Left lung (tissue), 10 donors: ENCODE measurements around the gene DEPDC5. TPM values are rescaled to one million over a fixed set of nuclear protein-coding genes. Genes with fewer than 3 reads are reported as not detected.

Experiments
- ATAC-seq: fragments of 200-7000 bp; cut with Tn5 transposase; one replicate; pipeline ENCODE4 v1.9.1; 2020; ENCODE audit warnings: moderate library complexity
- DNase-seq, 4 donors: peaks; one replicate each; pipeline ENCODE4 v3.0.0-alpha.2; 2013 to 2020
- H3K27ac ChIP-seq, 2 donors: fragments of 200-600 bp; sonication (generic) in 1 of 2; one replicate each; pipeline versions ENCODE4 v1.5.0 to v1.8.0; 2020 to 2021
- H3K27me3 ChIP-seq, 2 donors: fragments of 200-600 bp; sonication (generic) in 1 of 2; one replicate each; pipeline versions ENCODE4 v1.5.0 to v1.8.0; 2020 to 2021
- H3K36me3 ChIP-seq, 2 donors: fragments of 200-600 bp; sonication (generic) in 1 of 2; one replicate each; pipeline versions ENCODE4 v1.5.0 to v1.8.0; 2020 to 2021
- H3K4me1 ChIP-seq, 2 donors: fragments of 200-600 bp; one replicate each; pipeline ENCODE4 v1.8.0; 2021
- H3K4me3 ChIP-seq, 2 donors: fragments of 200-600 bp; sonication (generic) in 1 of 2; one replicate each; pipeline versions ENCODE4 v1.5.0 to v1.8.0; 2020 to 2021; ENCODE audit warnings: mild to moderate bottlenecking in 1 of 2
- H3K9me3 ChIP-seq, 2 donors: fragments of 200-600 bp; sonication (generic) in 1 of 2; one replicate each; pipeline versions ENCODE4 v1.5.0 to v1.8.0; 2020 to 2021
- CTCF ChIP-seq, 2 donors: fragments of 200-600 bp; sonication (generic) in 1 of 2; IDR thresholded peaks; one replicate each; pipeline versions ENCODE4 v1.5.0 to v1.8.0; 2021; ENCODE audit warnings: antibody characterized with exemption in 2 of 2
- intact Hi-C, 2 donors: fragments of 100-400 bp; cut with DNase I; formaldehyde crosslinking; loops; one replicate each; pipeline versions ENCODE4 v1.11.2 to v1.14.2; 2022
- polyA plus RNA-seq, 6 donors: library from polyadenylated mRNA; unstranded; fragments of 120-200 nt; gene quantifications; one replicate each; pipeline ENCODE4 v1.2.1, GENCODE V29; 2013; ENCODE audit not compliant: insufficient read length in 6 of 6
- total RNA-seq, 2 donors: library from RNA; stranded (reverse); fragmentation: NEBNext Ultra II Directional; extraction: Animal tissue kit (Norgen Biotek cat#: 25700); gene quantifications; one replicate each; pipeline ENCODE4 v1.2.1, GENCODE V29; 2021
- donor health status: DM: no; HTN: yes; CAD: no.
- donor health status: DM: no; HTN: no; CAD: no.

The DEPDC5 gene
- total and polyA plus RNA-seq, 8 donors, result 14.9 to 31.1 (median 18.0) TPM

GRCh38 chr22:31925056-31925455 is 171.2 kb downstream of the DEPDC5 start:
- no peak for TF ChIP-seq CTCF (IDR thresholded peaks at IDR 0.05)
- Histone ChIP-seq H3K36me3 (no peaks in the 10 kb centered on the region), H3K4me1 (peaks cover 0 to 36% of the 10 kb centered on the region in 2 donors), H3K27ac (no peak overlapping the region), H3K4me3 (no peak overlapping the region), H3K9me3 (no peaks in the 10 kb centered on the region), H3K27me3 (no peaks in the 10 kb centered on the region)
- DNase-seq (no peak), ATAC-seq (no peak)
- intact Hi-C loops, result no loop called here

GRCh38 chr22:31926024-31926423 is 172.2 kb downstream of the DEPDC5 start:
- intact Hi-C loops, result no loop called here

GRCh38 chr22:31926969-31927368 is 173.2 kb downstream of the DEPDC5 start:
- Histone ChIP-seq H3K36me3 (no peaks in the 10 kb centered on the region), H3K9me3 (no peaks in the 10 kb centered on the region), H3K27me3 (no peaks in the 10 kb centered on the region), H3K27ac (no peak overlapping the region), H3K4me1 (peaks cover 0 to 22% of the 10 kb centered on the region in 2 donors), H3K4me3 (no peak overlapping the region)
- ATAC-seq (no peak), DNase-seq (no peak)
- TF ChIP-seq CTCF (IDR thresholded peaks at IDR 0.05), result no peak
- intact Hi-C loops, result no loop called here

More at GRCh38 chr22:31926024-31926423, 172.2 kb downstream of the DEPDC5 start:
- ATAC-seq (no peak), DNase-seq (no peak)
- H3K4me3 ChIP-seq, result no peak overlapping the region
- H3K9me3 ChIP-seq, result no peaks in the 10 kb centered on the region
- H3K27me3 ChIP-seq, result no peaks in the 10 kb centered on the region
- H3K4me1 ChIP-seq, result peaks cover 0 to 31% of the 10 kb centered on the region in 2 donors
- H3K27ac ChIP-seq, result no peak overlapping the region
- no peaks in the 10 kb centered on the region for H3K36me3 ChIP-seq
- TF ChIP-seq CTCF (IDR thresholded peaks at IDR 0.05), result no peak

- ATAC-seq (no peak), DNase-seq (no peak)
- H3K27ac ChIP-seq, result no peak overlapping the region
- no peaks in the 10 kb centered on the region for H3K9me3 ChIP-seq
- H3K4me1 ChIP-seq, result peaks cover 0 to 16% of the 10 kb centered on the region in 2 donors
- no peak overlapping the region for H3K4me3 ChIP-seq
- intact Hi-C loops, result no loop called here
- H3K27me3 ChIP-seq, result no peaks in the 10 kb centered on the region
- no peak for TF ChIP-seq CTCF (IDR thresholded peaks at IDR 0.05)
- H3K36me3 ChIP-seq, result no peaks in the 10 kb centered on the region
Measured at GRCh38 chr22:31927562-31927961, 173.7 kb downstream of the DEPDC5 start.

- Histone ChIP-seq H3K4me1 (no peaks in the 10 kb centered on the region), H3K9me3 (no peaks in the 10 kb centered on the region), H3K36me3 (no peaks in the 10 kb centered on the region), H3K27ac (no peak overlapping the region), H3K27me3 (no peaks in the 10 kb centered on the region), H3K4me3 (no peak overlapping the region)
- no peak for ATAC-seq
- DNase-seq, result peak in 2 of 4 donors; percentile 65 to 89
- TF ChIP-seq CTCF (IDR thresholded peaks at IDR 0.05), result no peak
- intact Hi-C loops, result no loop called here
Measured at GRCh38 chr22:31929167-31929930, 175.5 kb downstream of the DEPDC5 start.
